Cardiac muscle cell (in vitro differentiated cells and primary cell): Measurements from ENCODE around the gene PAMR1. TPM values are rescaled to one million over a fixed set of nuclear protein-coding genes. Genes with fewer than 3 reads are reported as not detected.

Experiments
- DNase-seq, 2 donors: peaks; one replicate each; pipeline versions ENCODE4 v3.0.0 to v3.0.0-alpha.2; 2010 to 2017; ENCODE audit warnings: low read depth in 1 of 2, low spot score in 1 of 2
- H3K27ac ChIP-seq: fragments of 200-600 bp; sonication (generic); 2 replicates; pipeline ENCODE4 v1.5.1; 2016
- H3K27me3 ChIP-seq: fragments of 200-600 bp; sonication (generic); 2 replicates; pipeline ENCODE4 v1.6.0; 2016; ENCODE audit warnings: control low read depth
- H3K36me3 ChIP-seq: fragments of 200-600 bp; sonication (generic); 2 replicates; pipeline ENCODE4 v1.5.1; 2016; ENCODE audit warnings: control low read depth
- H3K4me1 ChIP-seq: fragments of 200-600 bp; sonication (generic); 2 replicates; pipeline ENCODE4 v1.8.1; 2017; ENCODE audit warnings: low read depth, mild to moderate bottlenecking, mixed run types
- H3K4me3 ChIP-seq: fragments of 200-600 bp; sonication (generic); 2 replicates; pipeline ENCODE4 v1.5.1; 2016; ENCODE audit warnings: mild to moderate bottlenecking
- H3K9me3 ChIP-seq: fragments of 200-600 bp; sonication (generic); 2 replicates; pipeline ENCODE4 v1.5.1; 2017; ENCODE audit warnings: low read depth, mild to moderate bottlenecking, control low read depth
- CTCF ChIP-seq: IDR thresholded peaks from 2 replicates; pipeline ENCODE4 v1.5.1; 2012; ENCODE audit warnings: low read depth, mild to moderate bottlenecking, low read length
- polyA plus RNA-seq: library from polyadenylated mRNA; unstranded; fragments of >200 nt; fragmentation: Nextera tagmentation; extraction: Ambion mirVana; gene quantifications from 2 replicates; pipeline ENCODE4 v1.2.1, GENCODE V29; 2016
- total RNA-seq: library from RNA; depleted of rRNA; stranded (reverse); fragments of >200 nt; gene quantifications from 2 replicates; pipeline ENCODE4 v1.2.3, GENCODE V29; 2016

Gene PAMR1
- total and polyA plus RNA-seq, 2 experiments from 2014 or later = 0.15 to 0.77 TPM

- Histone ChIP-seq H3K9me3 (no peaks in the 10 kb centered on the region), H3K27me3 (no peaks in the 10 kb centered on the region), H3K36me3 (no peaks in the 10 kb centered on the region), H3K4me3 (no peak overlapping the region), H3K4me1 (peaks cover 17% of the 10 kb centered on the region), H3K27ac (no peak overlapping the region)
- no peak for TF ChIP-seq CTCF
- no peak for DNase-seq
Observed at GRCh38 chr11:35383953-35384352, 141.5 kb downstream of the PAMR1 start.

Other genes with a start within 250 kb of the PAMR1 start
- 0.92 and 1.3 TPM in 2 replicates for gene SLC1A2, start 106.1 kb downstream of the PAMR1 start, total RNA-seq
- gene SLC1A2, start 106.1 kb downstream of the PAMR1 start, polyA plus RNA-seq = 0.76 and 1.4 TPM in 2 replicates
- 4.1 and 6.1 TPM in 2 replicates for gene FJX1, start 92.8 kb upstream of the PAMR1 start, total RNA-seq
- 1.7 and 5.4 TPM in 2 replicates for gene FJX1, start 92.8 kb upstream of the PAMR1 start, polyA plus RNA-seq
- gene TRIM44, start 137.2 kb upstream of the PAMR1 start, total RNA-seq = 19.2 and 44.2 TPM in 2 replicates
- 45.7 and 52.1 TPM in 2 replicates for gene TRIM44, start 137.2 kb upstream of the PAMR1 start, polyA plus RNA-seq